Nephron (organoid): ENCODE results near the gene AGO1.
"Not testable (repeated sequence)": the region's sequence is repeated elsewhere in the genome, so short reads cannot be mapped to it uniquely, and the experiment has no call there.

Source experiments
- H3K27ac Mint-ChIP-seq, 3 experiments: 2 replicates each; pipeline ENCODE4 v1.8.0; 2020; ENCODE audit warnings: mixed read lengths in 3 of 3, mild to moderate bottlenecking in 2 of 3, moderate library complexity in 1 of 3
- H3K27me3 Mint-ChIP-seq: 2 replicates; pipeline ENCODE4 v1.8.0; 2021; ENCODE audit warnings: low read depth, mild to moderate bottlenecking, moderate library complexity, mixed read lengths
- H3K36me3 Mint-ChIP-seq: 2 replicates; pipeline ENCODE4 v1.8.0; 2020; ENCODE audit warnings: low read depth, mixed read lengths
- H3K4me1 Mint-ChIP-seq: 2 replicates; pipeline ENCODE4 v1.8.0; 2020; ENCODE audit warnings: mixed read lengths
- H3K4me3 Mint-ChIP-seq, 3 experiments: 2 replicates each; pipeline ENCODE4 v1.8.0; 2020; ENCODE audit warnings: mild to moderate bottlenecking in 3 of 3, mixed read lengths in 3 of 3, moderate library complexity in 2 of 3
- H3K9me3 Mint-ChIP-seq: 2 replicates; pipeline ENCODE4 v1.8.0; 2020; ENCODE audit warnings: mixed read lengths
- TF ChIP-seq, protein P1 (sequence below), 3 experiments: fragments of 200-600 bp; sonication (generic); IDR thresholded peaks; one replicate each; pipeline ENCODE4 v1.5.0; 2021; ENCODE audit warnings: antibody characterized with exemption in 3 of 3; ENCODE audit not compliant: unreplicated experiment in 3 of 3

AGO1 gene

DNA sequence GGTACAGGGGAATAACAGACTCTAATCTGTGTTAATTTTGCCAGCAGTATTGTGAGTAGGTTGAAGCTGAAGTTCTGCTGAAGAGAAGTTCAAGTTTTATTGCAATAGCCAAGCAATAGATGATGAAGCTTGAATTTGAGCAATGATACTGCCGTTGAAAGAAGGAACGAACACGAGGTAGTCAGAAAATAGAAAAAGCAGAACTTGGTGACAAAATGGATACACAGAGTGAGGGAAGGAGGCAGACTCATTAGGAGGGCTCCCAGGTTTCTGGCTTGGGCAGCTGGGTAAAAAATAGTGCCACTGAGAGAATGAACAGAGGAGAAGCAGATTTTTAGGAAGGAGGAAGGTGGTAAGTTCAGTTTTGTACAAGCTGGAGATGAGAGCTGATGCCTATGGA lies 22.3 kb upstream of the AGO1 start:
- Mint-ChIP-seq H3K4me3 (no peak overlapping the region), H3K4me1 (no peaks in the 10 kb centered on the region), H3K36me3 (peaks cover 7% of the 10 kb centered on the region), H3K27me3 (no peaks in the 10 kb centered on the region), H3K9me3 (no peaks in the 10 kb centered on the region), H3K27ac (no peak overlapping the region)
- TF ChIP-seq, protein P1, sequence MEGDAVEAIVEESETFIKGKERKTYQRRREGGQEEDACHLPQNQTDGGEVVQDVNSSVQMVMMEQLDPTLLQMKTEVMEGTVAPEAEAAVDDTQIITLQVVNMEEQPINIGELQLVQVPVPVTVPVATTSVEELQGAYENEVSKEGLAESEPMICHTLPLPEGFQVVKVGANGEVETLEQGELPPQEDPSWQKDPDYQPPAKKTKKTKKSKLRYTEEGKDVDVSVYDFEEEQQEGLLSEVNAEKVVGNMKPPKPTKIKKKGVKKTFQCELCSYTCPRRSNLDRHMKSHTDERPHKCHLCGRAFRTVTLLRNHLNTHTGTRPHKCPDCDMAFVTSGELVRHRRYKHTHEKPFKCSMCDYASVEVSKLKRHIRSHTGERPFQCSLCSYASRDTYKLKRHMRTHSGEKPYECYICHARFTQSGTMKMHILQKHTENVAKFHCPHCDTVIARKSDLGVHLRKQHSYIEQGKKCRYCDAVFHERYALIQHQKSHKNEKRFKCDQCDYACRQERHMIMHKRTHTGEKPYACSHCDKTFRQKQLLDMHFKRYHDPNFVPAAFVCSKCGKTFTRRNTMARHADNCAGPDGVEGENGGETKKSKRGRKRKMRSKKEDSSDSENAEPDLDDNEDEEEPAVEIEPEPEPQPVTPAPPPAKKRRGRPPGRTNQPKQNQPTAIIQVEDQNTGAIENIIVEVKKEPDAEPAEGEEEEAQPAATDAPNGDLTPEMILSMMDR (IDR thresholded peaks at IDR 0.05; ENCODE audit: unreplicated experiment in 3 of 3): no peak

DNA sequence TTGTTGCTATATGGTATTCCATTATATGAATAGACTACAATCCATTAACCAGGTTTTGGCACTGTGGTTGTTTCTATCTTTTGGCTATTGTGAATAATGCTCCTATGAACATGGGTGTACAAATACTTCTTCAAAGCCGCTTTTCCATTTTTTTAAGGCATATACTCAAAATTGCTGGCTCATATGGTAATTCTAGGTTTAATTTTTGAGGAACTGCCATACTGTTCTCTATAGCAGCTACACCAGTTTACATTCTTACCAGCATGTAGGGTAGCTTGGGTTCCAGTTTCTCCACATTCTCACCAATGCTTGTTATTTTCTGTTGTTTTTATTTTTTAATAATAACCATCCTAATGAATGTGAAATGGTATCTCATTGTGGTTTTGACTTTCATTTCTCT lies 19.9 kb upstream of the AGO1 start:
- TF ChIP-seq, protein P1 (IDR thresholded peaks at IDR 0.05; ENCODE audit: unreplicated experiment in 3 of 3): no peak
- no peaks in the 10 kb centered on the region for H3K27me3 Mint-ChIP-seq
- no peaks in the 10 kb centered on the region for H3K4me1 Mint-ChIP-seq
- H3K9me3 Mint-ChIP-seq: no peaks in the 10 kb centered on the region
- H3K4me3 Mint-ChIP-seq: no peak overlapping the region
- H3K27ac Mint-ChIP-seq: no peak overlapping the region
- H3K36me3 Mint-ChIP-seq: no peaks in the 10 kb centered on the region

DNA sequence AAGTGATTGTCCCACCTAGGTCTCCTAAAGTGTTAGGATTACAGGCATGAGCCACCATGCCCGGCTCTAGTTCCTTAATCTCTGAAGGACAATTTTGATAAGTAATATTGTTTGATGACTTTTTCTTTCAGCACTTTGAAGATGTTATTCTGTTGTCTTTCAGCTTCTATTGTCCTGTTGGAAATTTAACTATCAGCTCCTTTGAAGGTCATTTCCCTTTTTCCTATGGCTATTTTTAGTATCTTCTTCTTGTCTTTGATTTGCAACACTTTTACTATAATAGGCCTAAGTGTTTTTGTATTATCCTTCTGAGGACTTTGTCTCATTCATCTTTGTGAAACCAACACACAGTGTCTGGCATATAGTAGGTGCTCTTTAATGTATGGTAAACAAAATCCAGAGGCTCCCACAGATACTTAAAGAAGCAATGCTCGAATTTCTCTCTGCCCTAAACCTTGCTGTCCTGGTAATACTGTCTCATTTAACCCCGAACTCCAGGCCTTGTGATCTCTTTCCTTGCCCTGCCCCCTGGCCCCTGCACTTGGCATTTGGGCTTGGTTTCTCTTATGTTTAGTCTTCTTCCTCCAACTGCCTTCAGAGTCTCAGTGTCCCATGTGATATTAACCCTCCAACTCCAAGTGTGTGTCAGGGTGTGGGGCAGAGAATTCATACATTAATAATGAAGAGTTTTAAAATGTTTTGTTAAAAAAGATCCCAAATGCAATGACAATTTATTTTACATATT lies 19.0 kb upstream of the AGO1 start:
- TF ChIP-seq, protein P1 (IDR thresholded peaks at IDR 0.05; ENCODE audit: unreplicated experiment in 3 of 3): no peak
- Mint-ChIP-seq H3K4me3 (no peak overlapping the region), H3K27ac (no peak overlapping the region), H3K9me3 (no peaks in the 10 kb centered on the region), H3K27me3 (no peaks in the 10 kb centered on the region), H3K4me1 (no peaks in the 10 kb centered on the region), H3K36me3 (no peaks in the 10 kb centered on the region)

DNA sequence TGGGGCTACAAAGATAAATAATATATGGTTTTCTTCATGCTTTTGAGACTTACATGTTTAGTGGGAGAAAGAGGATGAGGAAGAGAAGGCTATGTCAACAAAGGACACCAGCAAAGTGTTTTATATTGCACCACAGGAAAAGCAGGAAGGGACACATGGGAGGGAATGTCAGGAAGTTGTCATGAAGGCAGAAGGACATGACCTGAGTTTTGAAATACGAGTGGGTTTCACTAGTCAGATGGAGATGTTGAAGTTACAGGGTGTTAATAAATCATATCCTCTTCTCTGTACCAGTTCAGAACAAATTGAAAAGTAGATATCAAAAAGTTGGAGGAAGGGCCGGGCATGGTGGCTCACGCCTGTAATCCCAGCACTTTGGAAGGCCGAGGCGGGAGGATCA lies 18.2 kb upstream of the AGO1 start:
- H3K36me3 Mint-ChIP-seq: no peaks in the 10 kb centered on the region
- no peak overlapping the region for H3K4me3 Mint-ChIP-seq
- no peaks in the 10 kb centered on the region for H3K9me3 Mint-ChIP-seq
- H3K4me1 Mint-ChIP-seq: no peaks in the 10 kb centered on the region
- TF ChIP-seq, protein P1 (IDR thresholded peaks at IDR 0.05; ENCODE audit: unreplicated experiment in 3 of 3): no peak
- no peak overlapping the region for H3K27ac Mint-ChIP-seq
- H3K27me3 Mint-ChIP-seq: peaks cover 4% of the 10 kb centered on the region

DNA sequence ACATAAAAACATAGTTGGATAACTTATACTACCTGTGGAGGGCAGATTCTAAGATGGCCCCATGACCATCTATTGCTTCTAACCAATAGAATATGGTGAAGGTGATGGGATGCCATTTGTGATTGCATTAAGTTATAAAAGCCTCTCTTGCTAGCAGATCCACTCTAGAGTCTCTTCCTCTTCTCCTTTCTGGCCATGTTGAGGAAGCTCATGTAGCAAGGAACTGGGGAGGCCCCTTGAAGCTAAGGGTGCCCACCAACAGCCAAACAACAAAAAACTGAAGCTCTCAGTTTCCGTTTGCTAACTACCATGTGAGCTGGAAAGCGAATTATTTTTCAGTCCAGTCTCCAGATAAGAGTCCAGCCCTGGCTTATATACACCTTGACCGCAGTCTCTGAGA lies 16.0 kb upstream of the AGO1 start:
- H3K4me3 Mint-ChIP-seq: no peak overlapping the region
- no peaks in the 10 kb centered on the region for H3K4me1 Mint-ChIP-seq
- no peaks in the 10 kb centered on the region for H3K9me3 Mint-ChIP-seq
- TF ChIP-seq, protein P1 (IDR thresholded peaks at IDR 0.05; ENCODE audit: unreplicated experiment in 3 of 3): no peak
- peaks cover 4% of the 10 kb centered on the region for H3K27me3 Mint-ChIP-seq
- H3K36me3 Mint-ChIP-seq: no peaks in the 10 kb centered on the region
- H3K27ac Mint-ChIP-seq: no peak overlapping the region

DNA sequence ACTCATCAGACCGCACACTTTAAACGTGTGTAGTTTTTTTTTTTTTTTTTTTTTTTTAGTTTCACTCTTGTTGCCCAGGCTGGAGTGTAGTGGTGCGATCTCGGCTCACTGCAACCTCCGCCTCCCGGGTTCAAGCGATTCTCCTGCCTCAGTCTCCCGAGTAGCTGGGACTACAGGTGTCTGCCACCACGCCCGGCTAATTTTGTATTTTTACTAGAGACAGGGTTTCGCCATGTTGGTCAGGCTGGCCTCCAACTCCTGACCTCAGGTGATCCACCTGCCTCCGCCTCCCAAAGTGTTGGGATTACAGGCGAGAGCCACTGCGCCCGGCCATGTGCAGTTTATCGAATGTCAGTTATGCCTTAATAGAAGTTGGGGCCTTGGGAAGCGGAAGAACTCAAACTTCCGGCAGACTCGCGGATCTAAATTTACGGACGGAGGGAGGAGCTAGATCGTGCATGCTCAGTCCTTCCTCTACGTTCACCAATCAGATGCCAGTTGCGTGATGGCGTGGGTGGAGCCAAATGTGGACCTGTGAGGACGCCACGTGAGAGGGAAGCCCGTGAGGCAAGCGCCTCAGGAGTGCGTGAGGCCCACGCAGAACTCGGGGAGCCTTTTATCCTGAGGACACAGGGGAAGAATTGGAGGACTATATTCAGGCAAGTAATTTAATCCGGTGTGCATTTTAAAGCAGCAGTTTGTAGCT lies 13.6 kb upstream of the AGO1 start:
- H3K27ac Mint-ChIP-seq, H3K4me1 Mint-ChIP-seq, H3K9me3 Mint-ChIP-seq, H3K27me3 Mint-ChIP-seq, H3K36me3 Mint-ChIP-seq, H3K4me3 Mint-ChIP-seq: not testable (repeated sequence)
